ENCODE results near the gene STON2. TPM values are rescaled to one million over a fixed set of nuclear protein-coding genes. Genes with fewer than 3 reads are reported as not detected.

Gene STON2
- total and polyA plus RNA-seq, 8 donors: 8.4 to 46.7 (median 12.3) TPM

DNA sequence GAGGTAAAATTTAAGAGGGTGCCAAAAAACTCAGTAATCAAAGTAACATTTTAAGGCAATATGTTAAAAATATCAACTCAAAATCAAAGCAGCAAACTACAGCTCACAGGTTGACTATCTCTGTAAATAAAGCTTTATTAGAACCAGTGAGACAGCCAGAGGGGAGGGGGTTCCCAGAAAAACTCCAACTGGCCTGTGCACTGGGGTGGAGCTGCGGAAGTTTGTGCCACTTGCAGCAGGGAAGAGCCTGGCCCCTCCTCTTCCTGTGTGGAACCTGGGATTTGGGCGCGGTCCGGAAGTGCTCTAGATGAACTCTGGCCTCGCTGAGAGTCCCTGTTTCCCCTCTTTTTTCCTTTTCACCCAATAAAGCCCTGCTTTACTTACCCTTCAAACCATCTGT is 8.1 kb downstream of the STON2 start:
- intact Hi-C loops (cut with DNase I): no loop called here
- TF ChIP-seq, protein P1, sequence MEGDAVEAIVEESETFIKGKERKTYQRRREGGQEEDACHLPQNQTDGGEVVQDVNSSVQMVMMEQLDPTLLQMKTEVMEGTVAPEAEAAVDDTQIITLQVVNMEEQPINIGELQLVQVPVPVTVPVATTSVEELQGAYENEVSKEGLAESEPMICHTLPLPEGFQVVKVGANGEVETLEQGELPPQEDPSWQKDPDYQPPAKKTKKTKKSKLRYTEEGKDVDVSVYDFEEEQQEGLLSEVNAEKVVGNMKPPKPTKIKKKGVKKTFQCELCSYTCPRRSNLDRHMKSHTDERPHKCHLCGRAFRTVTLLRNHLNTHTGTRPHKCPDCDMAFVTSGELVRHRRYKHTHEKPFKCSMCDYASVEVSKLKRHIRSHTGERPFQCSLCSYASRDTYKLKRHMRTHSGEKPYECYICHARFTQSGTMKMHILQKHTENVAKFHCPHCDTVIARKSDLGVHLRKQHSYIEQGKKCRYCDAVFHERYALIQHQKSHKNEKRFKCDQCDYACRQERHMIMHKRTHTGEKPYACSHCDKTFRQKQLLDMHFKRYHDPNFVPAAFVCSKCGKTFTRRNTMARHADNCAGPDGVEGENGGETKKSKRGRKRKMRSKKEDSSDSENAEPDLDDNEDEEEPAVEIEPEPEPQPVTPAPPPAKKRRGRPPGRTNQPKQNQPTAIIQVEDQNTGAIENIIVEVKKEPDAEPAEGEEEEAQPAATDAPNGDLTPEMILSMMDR (IDR thresholded peaks at IDR 0.05): no peak
- ATAC-seq: no peak

DNA sequence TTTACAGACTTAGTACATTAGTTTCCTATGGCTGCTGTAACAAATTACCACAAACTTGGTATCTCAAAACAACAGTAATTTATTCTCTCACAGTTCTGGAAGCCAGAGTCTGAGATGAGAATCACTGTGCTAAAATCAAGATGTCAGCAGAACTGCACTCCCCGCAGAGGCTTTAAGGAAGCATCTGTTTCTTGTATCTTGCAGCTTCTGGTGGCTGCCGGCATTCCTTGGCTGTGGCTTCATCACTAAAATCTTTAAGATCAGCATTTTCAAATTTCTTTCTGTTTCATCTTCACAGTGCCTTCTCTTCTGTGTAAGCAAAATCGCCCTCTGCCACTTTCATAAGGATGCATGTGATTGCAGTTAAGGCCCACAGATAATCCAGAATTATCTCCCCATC is 9.4 kb downstream of the STON2 start:
- H3K4me1 ChIP-seq: no peaks in the 10 kb centered on the region
- H3K27ac ChIP-seq: no peak overlapping the region
- intact Hi-C loops (cut with DNase I): no loop called here
- TF ChIP-seq, protein P1 (IDR thresholded peaks at IDR 0.05): no peak
- DNase-seq (no peak), ATAC-seq (peak; percentile 61)
- no peaks in the 10 kb centered on the region for H3K36me3 ChIP-seq
- H3K9me3 ChIP-seq: peaks cover 0 to 5% of the 10 kb centered on the region in 2 donors
- no peak overlapping the region for H3K4me3 ChIP-seq
- H3K27me3 ChIP-seq: peaks cover 0 to 19% of the 10 kb centered on the region in 2 donors

More for the DNA sequence above, 8.1 kb downstream of the STON2 start:
- no peak overlapping the region for H3K27ac ChIP-seq
- no peak overlapping the region for H3K4me3 ChIP-seq
- DNase-seq: no peak
- H3K4me1 ChIP-seq: no peaks in the 10 kb centered on the region
- H3K36me3 ChIP-seq: no peaks in the 10 kb centered on the region
- H3K27me3 ChIP-seq: peaks cover 0 to 28% of the 10 kb centered on the region in 2 donors
- peaks cover 0 to 5% of the 10 kb centered on the region in 2 donors for H3K9me3 ChIP-seq

DNA sequence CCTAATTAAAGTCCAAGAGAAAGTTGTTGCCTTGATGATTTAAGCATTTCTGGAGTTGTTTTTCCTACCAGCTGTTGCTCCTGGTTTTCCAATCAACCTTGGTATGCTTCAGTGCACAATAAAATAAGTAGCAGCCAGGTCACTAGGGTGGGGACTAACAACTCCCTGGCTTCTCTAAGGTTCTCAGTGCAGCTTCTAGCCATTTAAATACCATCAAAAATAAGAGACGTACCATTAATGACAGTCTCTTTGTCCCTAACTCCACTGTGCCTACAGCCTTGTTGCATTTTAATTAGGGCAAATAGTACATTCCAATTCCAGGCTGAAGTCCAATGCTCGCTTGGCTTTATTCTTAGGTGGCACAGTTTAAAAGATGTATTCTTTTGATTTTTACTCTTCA is 11.8 kb downstream of the STON2 start:
- H3K27me3 ChIP-seq: no peaks in the 10 kb centered on the region
- no peaks in the 10 kb centered on the region for H3K36me3 ChIP-seq
- DNase-seq: no peak
- intact Hi-C loops (cut with DNase I): no loop called here
- no peak overlapping the region for H3K27ac ChIP-seq
- no peaks in the 10 kb centered on the region for H3K9me3 ChIP-seq
- H3K4me3 ChIP-seq: no peak overlapping the region
- no peaks in the 10 kb centered on the region for H3K4me1 ChIP-seq
- ATAC-seq: no peak
- TF ChIP-seq, protein P1 (IDR thresholded peaks at IDR 0.05): no peak

DNA sequence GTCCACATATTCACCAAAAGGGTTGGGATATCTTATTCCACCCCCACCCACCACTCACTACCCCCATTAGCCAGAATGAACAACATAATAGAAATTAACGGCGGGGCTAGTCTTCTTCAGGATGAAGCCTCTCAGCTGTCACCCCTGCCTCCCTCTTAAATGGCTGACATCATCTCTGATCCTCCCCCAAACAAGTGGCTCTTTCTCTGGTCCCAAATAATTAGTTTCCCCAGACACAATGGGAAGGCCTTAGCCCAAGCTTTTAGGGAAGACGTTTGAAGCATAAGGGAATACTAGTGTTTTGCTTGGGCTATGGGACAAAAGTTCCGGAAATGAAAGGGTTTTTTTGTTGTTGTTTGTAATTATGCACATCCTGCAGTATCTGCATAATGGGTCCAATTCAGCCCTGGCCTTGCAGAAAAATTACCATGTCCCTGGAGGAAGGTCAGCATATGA is 13.8 kb downstream of the STON2 start:
- DNase-seq (no peak), ATAC-seq (no peak)
- Histone ChIP-seq H3K9me3 (no peaks in the 10 kb centered on the region), H3K4me1 (no peaks in the 10 kb centered on the region), H3K36me3 (no peaks in the 10 kb centered on the region), H3K4me3 (no peak overlapping the region), H3K27me3 (no peaks in the 10 kb centered on the region), H3K27ac (no peak overlapping the region)
- intact Hi-C loops (cut with DNase I): no loop called here
- TF ChIP-seq, protein P1 (IDR thresholded peaks at IDR 0.05): no peak

DNA sequence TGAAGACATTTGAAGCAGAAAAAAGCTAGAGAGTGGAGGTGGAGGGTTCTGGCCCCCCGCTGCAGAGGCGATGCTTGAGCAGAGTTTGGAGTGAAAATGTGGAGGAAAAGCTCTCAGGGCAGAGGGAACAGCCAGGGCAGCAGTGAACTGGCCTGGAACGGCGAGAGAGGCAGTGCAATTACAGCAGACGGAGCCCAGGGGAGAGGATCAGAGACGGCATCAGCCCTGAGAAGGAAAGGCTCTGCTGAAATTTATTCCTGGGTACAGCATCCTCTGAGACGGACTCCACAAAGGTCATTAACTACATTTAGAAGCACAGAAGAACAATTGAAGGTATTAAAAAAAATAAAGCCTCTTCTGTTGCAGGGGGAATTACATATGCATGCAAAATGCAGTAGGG is 14.2 kb downstream of the STON2 start:
- TF ChIP-seq, protein P1 (IDR thresholded peaks at IDR 0.05): no peak
- no peak overlapping the region for H3K27ac ChIP-seq
- intact Hi-C loops (cut with DNase I): no loop called here
- H3K4me3 ChIP-seq: no peak overlapping the region
- no peaks in the 10 kb centered on the region for H3K36me3 ChIP-seq
- no peaks in the 10 kb centered on the region for H3K4me1 ChIP-seq
- no peaks in the 10 kb centered on the region for H3K27me3 ChIP-seq
- H3K9me3 ChIP-seq: no peaks in the 10 kb centered on the region
- DNase-seq (no peak), ATAC-seq (no peak)
